Measurements from ENCODE around the gene OARD1.

The OARD1 gene

DNA sequence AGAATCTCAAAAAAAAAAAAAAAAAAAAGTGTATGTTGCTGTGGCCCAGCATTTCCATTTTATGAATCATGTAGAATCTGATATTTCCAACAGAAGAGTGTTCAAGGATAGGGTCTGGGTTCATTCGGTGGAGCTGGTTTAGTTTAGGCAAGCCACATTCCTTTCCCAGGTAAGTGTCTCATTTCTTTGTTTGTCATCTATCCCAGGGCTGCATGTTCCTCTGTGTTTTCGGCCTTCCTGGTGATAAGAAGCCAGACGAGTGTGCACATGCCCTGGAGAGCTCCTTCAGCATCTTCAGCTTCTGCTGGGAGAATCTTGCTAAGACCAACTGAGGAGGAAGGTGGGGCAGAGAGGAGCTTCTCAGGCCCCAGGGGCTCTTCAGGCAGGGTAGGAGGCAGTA is 38.9 kb upstream of the OARD1 start:
- Histone ChIP-seq H3K79me2 (ENCODE audit: low read length) (no peaks in the 10 kb centered on the region), H3K36me3 (replicated peaks; ENCODE audit: insufficient read depth, low read length) (no peaks in the 10 kb centered on the region), H3K4me2 (ENCODE audit: low read depth, low read length) (no peak overlapping the region), H3F3A (ENCODE audit: insufficient read depth, low read length) (no peaks in the 10 kb centered on the region), H3K4me3 (ENCODE audit: low read length) (no peak overlapping the region), H3K9me3 (replicated peaks; ENCODE audit: insufficient read depth, low read length) (no peaks in the 10 kb centered on the region), H2AFZ (ENCODE audit: low read length) (no peak overlapping the region), H3K4me1 (ENCODE audit: low read length) (no peaks in the 10 kb centered on the region), H3K9ac (ENCODE audit: low read length) (no peak overlapping the region), H3K27ac (ENCODE audit: low read length) (no peak overlapping the region), H3K27me3 (replicated peaks; ENCODE audit: insufficient read depth, low read length) (no peaks in the 10 kb centered on the region), H3K9me2 (replicated peaks; ENCODE audit: insufficient read depth, low read length) (no peaks in the 10 kb centered on the region), H4K20me1 (ENCODE audit: insufficient read depth, low read length) (no peaks in the 10 kb centered on the region)
- DNase-seq, result no peak
- no peak for TF ChIP-seq EZH2 (optimal IDR thresholded peaks at IDR 0.05; ENCODE audit: low read depth, low read length)
- TF ChIP-seq EZH2phosphoT487 (IDR thresholded peaks at IDR 0.05; ENCODE audit: low read length), result no peak
- TF ChIP-seq, protein P1, sequence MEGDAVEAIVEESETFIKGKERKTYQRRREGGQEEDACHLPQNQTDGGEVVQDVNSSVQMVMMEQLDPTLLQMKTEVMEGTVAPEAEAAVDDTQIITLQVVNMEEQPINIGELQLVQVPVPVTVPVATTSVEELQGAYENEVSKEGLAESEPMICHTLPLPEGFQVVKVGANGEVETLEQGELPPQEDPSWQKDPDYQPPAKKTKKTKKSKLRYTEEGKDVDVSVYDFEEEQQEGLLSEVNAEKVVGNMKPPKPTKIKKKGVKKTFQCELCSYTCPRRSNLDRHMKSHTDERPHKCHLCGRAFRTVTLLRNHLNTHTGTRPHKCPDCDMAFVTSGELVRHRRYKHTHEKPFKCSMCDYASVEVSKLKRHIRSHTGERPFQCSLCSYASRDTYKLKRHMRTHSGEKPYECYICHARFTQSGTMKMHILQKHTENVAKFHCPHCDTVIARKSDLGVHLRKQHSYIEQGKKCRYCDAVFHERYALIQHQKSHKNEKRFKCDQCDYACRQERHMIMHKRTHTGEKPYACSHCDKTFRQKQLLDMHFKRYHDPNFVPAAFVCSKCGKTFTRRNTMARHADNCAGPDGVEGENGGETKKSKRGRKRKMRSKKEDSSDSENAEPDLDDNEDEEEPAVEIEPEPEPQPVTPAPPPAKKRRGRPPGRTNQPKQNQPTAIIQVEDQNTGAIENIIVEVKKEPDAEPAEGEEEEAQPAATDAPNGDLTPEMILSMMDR (IDR thresholded peaks at IDR 0.05; ENCODE audit: low read length), result no peak

GRCh38 chr6:41103847-41104246 is 31.7 kb upstream of the OARD1 start:
- Histone ChIP-seq H3K9me3 (replicated peaks; ENCODE audit: insufficient read depth, low read length) (no peaks in the 10 kb centered on the region), H3K4me3 (ENCODE audit: low read length) (no peak overlapping the region), H2AFZ (ENCODE audit: low read length) (no peak overlapping the region), H3K4me1 (ENCODE audit: low read length) (no peaks in the 10 kb centered on the region), H3F3A (ENCODE audit: insufficient read depth, low read length) (no peaks in the 10 kb centered on the region), H3K9me2 (replicated peaks; ENCODE audit: insufficient read depth, low read length) (no peaks in the 10 kb centered on the region), H3K79me2 (ENCODE audit: low read length) (no peaks in the 10 kb centered on the region), H4K20me1 (ENCODE audit: insufficient read depth, low read length) (no peaks in the 10 kb centered on the region), H3K4me2 (ENCODE audit: low read depth, low read length) (no peak overlapping the region), H3K36me3 (replicated peaks; ENCODE audit: insufficient read depth, low read length) (no peaks in the 10 kb centered on the region), H3K9ac (ENCODE audit: low read length) (no peak overlapping the region), H3K27ac (ENCODE audit: low read length) (no peak overlapping the region), H3K27me3 (replicated peaks; ENCODE audit: insufficient read depth, low read length) (no peaks in the 10 kb centered on the region)
- DNase-seq, result no peak
- TF ChIP-seq EZH2phosphoT487 (IDR thresholded peaks at IDR 0.05; ENCODE audit: low read length) (no peak), EZH2 (optimal IDR thresholded peaks at IDR 0.05; ENCODE audit: low read depth, low read length) (no peak)
- TF ChIP-seq, protein P1 (IDR thresholded peaks at IDR 0.05; ENCODE audit: low read length), result no peak

- Histone ChIP-seq H3K79me2 (ENCODE audit: low read length) (no peaks in the 10 kb centered on the region), H3K27ac (ENCODE audit: low read length) (no peak overlapping the region), H3F3A (ENCODE audit: insufficient read depth, low read length) (no peaks in the 10 kb centered on the region), H3K9me2 (replicated peaks; ENCODE audit: insufficient read depth, low read length) (no peaks in the 10 kb centered on the region), H3K9me3 (replicated peaks; ENCODE audit: insufficient read depth, low read length) (no peaks in the 10 kb centered on the region), H3K27me3 (replicated peaks; ENCODE audit: insufficient read depth, low read length) (no peaks in the 10 kb centered on the region), H3K9ac (ENCODE audit: low read length) (no peak overlapping the region), H2AFZ (ENCODE audit: low read length) (no peak overlapping the region), H3K36me3 (replicated peaks; ENCODE audit: insufficient read depth, low read length) (peaks cover 13% of the 10 kb centered on the region; the same call in 1 of the 2 replicates), H4K20me1 (ENCODE audit: insufficient read depth, low read length) (no peaks in the 10 kb centered on the region), H3K4me1 (ENCODE audit: low read length) (no peaks in the 10 kb centered on the region), H3K4me3 (ENCODE audit: low read length) (no peak overlapping the region), H3K4me2 (ENCODE audit: low read depth, low read length) (no peak overlapping the region)
- TF ChIP-seq EZH2phosphoT487 (IDR thresholded peaks at IDR 0.05; ENCODE audit: low read length), result no peak
- no peak for TF ChIP-seq EZH2 (optimal IDR thresholded peaks at IDR 0.05; ENCODE audit: low read depth, low read length)
- TF ChIP-seq, protein P1 (IDR thresholded peaks at IDR 0.05; ENCODE audit: low read length), result no peak
- no peak for DNase-seq
Measured at GRCh38 chr6:41100871-41101287, 28.7 kb upstream of the OARD1 start.

Data from MM.1S (cell line).